HL-60 (cell line): ENCODE data around the gene TPCN1.

Experiments used
- GABPA ChIP-seq: IDR thresholded peaks from 2 replicates; pipeline ENCODE4 v1.6.1; 2012; ENCODE audit warnings: low read depth
- POLR2AphosphoS5 ChIP-seq: IDR thresholded peaks from 2 replicates; pipeline ENCODE4 v1.6.1; 2012; ENCODE audit warnings: low read depth
- TF ChIP-seq, protein P1 (sequence below): IDR thresholded peaks from one replicate; pipeline ENCODE4 v1.5.1; 2011; ENCODE audit warnings: low read length, control low read depth, inconsistent platforms; ENCODE audit not compliant: insufficient read depth
- TF ChIP-seq, protein P2 (sequence below): IDR thresholded peaks from 2 replicates; pipeline ENCODE4 v1.6.1; 2012; ENCODE audit warnings: low read depth; ENCODE audit not compliant: insufficient replicate concordance

DNA sequence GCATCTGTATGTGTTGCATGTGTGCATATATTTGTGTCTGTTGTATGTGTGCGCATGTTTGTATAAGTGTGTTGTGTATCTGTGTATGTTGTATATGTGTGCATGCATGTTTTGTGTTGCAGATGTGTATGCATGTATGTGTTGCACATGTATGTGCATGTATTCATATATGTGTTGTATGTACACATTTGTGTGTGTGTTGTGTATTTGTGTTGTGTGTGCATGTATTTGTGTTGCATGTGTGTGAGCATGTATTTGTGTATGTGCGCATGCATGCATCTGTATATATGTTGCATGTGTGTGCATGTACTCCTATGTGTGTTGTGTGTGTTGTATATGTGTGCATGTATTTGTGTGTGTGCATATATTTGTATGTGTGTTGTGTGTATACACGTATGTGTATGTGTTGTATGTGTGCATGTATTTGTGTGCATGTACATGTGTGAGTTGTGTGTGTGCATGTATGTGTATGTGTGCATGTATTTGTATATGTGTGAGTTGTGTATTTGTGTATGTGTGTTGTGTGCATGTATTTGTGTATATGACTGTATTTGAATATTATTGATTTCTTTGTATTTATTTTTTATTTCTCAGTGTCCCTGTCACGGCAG is 96.9 kb downstream of the TPCN1 start:
- TF ChIP-seq, protein P1, sequence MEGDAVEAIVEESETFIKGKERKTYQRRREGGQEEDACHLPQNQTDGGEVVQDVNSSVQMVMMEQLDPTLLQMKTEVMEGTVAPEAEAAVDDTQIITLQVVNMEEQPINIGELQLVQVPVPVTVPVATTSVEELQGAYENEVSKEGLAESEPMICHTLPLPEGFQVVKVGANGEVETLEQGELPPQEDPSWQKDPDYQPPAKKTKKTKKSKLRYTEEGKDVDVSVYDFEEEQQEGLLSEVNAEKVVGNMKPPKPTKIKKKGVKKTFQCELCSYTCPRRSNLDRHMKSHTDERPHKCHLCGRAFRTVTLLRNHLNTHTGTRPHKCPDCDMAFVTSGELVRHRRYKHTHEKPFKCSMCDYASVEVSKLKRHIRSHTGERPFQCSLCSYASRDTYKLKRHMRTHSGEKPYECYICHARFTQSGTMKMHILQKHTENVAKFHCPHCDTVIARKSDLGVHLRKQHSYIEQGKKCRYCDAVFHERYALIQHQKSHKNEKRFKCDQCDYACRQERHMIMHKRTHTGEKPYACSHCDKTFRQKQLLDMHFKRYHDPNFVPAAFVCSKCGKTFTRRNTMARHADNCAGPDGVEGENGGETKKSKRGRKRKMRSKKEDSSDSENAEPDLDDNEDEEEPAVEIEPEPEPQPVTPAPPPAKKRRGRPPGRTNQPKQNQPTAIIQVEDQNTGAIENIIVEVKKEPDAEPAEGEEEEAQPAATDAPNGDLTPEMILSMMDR = no peak
- TF ChIP-seq, protein P2, sequence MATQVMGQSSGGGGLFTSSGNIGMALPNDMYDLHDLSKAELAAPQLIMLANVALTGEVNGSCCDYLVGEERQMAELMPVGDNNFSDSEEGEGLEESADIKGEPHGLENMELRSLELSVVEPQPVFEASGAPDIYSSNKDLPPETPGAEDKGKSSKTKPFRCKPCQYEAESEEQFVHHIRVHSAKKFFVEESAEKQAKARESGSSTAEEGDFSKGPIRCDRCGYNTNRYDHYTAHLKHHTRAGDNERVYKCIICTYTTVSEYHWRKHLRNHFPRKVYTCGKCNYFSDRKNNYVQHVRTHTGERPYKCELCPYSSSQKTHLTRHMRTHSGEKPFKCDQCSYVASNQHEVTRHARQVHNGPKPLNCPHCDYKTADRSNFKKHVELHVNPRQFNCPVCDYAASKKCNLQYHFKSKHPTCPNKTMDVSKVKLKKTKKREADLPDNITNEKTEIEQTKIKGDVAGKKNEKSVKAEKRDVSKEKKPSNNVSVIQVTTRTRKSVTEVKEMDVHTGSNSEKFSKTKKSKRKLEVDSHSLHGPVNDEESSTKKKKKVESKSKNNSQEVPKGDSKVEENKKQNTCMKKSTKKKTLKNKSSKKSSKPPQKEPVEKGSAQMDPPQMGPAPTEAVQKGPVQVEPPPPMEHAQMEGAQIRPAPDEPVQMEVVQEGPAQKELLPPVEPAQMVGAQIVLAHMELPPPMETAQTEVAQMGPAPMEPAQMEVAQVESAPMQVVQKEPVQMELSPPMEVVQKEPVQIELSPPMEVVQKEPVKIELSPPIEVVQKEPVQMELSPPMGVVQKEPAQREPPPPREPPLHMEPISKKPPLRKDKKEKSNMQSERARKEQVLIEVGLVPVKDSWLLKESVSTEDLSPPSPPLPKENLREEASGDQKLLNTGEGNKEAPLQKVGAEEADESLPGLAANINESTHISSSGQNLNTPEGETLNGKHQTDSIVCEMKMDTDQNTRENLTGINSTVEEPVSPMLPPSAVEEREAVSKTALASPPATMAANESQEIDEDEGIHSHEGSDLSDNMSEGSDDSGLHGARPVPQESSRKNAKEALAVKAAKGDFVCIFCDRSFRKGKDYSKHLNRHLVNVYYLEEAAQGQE = no peak
- no peak for TF ChIP-seq POLR2AphosphoS5
- TF ChIP-seq GABPA = no peak
